Lower leg skin (tissue), 4 donors: ENCODE data around the gene CLDN16. TPM values are rescaled to one million over a fixed set of nuclear protein-coding genes. Genes with fewer than 3 reads are reported as not detected.

ENCODE experiments used
- DNase-seq, 2 donors: peaks; one replicate each; pipeline ENCODE4 v3.0.0-alpha.2; 2019; ENCODE audit warnings: low spot score in 2 of 2
- H3K4me3 ChIP-seq: fragments of 200-600 bp; sonication (generic); 2 replicates; pipeline ENCODE4 v1.5.1; 2017; ENCODE audit warnings: mild to moderate bottlenecking, low read depth; ENCODE audit not compliant: poor library complexity, severe bottlenecking
- CTCF ChIP-seq, 3 donors: fragments of 450-650 bp; IDR thresholded peaks; one replicate each; pipeline ENCODE4 v1.5.1; 2016; ENCODE audit warnings: antibody characterized with exemption in 3 of 3, mild to moderate bottlenecking in 3 of 3, moderate library complexity in 2 of 3
- POLR2A ChIP-seq, 2 donors: fragments of 450-650 bp; IDR thresholded peaks; one replicate each; pipeline ENCODE4 v1.6.1; 2016 to 2017; ENCODE audit warnings: antibody characterized with exemption in 2 of 2, mild to moderate bottlenecking in 1 of 2, moderate library complexity in 1 of 2
- WGBS, 2 donors: methylation state at CpG; one replicate each; pipeline ENCODE4 v1.1.5; 2018; 5-methylcytosine and 5-hydroxymethylcytosine counted together
- intact Hi-C: fragments of 100-400 bp; cut with DNase I; formaldehyde crosslinking; loops from one replicate; pipeline ENCODE4 v1.15.0; 2023; ENCODE audit warnings: low total_unique reads
- total RNA-seq, 4 donors: library from RNA; depleted of rRNA; stranded (reverse); fragments of >200 nt; gene quantifications; one replicate each; pipeline ENCODE4 v1.1.0, GENCODE V29; 2016

The CLDN16 gene
- total RNA-seq, 4 donors from 2014 or later = 1.1 to 5.1 (median 2.2) TPM

- no peak within 1 kb of the TSS for H3K4me3 ChIP-seq
- intact Hi-C loops = no loop called here
- no peak for TF ChIP-seq POLR2A (IDR thresholded peaks at IDR 0.05)
- TF ChIP-seq CTCF (IDR thresholded peaks at IDR 0.05) = no peak
- 86 to 97% methylated on average over 1 of the region's 1 CpG for WGBS, 2 donors
- DNase-seq = no peak
These were observed 61.8 kb downstream of the CLDN16 start, which contains the start of gene TMEM207 for GRCh38 chr3:190449801-190450200. Gene TMEM207 (minus strand): TSS chr3:190449901. CDS start chr3:190449809, 92 bp downstream.

- 94 to 95% methylated on average over 2 of the region's 2 CpGs for WGBS, 2 donors
- intact Hi-C loops = no loop called here
- DNase-seq = no peak
- H3K4me3 ChIP-seq = no peak overlapping the region
- TF ChIP-seq POLR2A (IDR thresholded peaks at IDR 0.05) = no peak
- no peak for TF ChIP-seq CTCF (IDR thresholded peaks at IDR 0.05)
These were observed 67.9 kb downstream of the CLDN16 start for GRCh38 chr3:190455828-190456227.

GRCh38 chr3:190456770-190457169 is 68.8 kb downstream of the CLDN16 start:
- TF ChIP-seq POLR2A (IDR thresholded peaks at IDR 0.05) (no peak), CTCF (IDR thresholded peaks at IDR 0.05) (no peak)
- no peak overlapping the region for H3K4me3 ChIP-seq
- WGBS, 2 donors = 82% methylated on average over 1 of the region's 1 CpG
- intact Hi-C loops = no loop called here
- no peak for DNase-seq

- 30% methylated on average over 2 of the region's 2 CpGs for WGBS, 2 donors
- H3K4me3 ChIP-seq = no peak overlapping the region
- intact Hi-C loops = no loop called here
- no peak for DNase-seq
- TF ChIP-seq POLR2A (IDR thresholded peaks at IDR 0.05) (no peak), CTCF (IDR thresholded peaks at IDR 0.05) (no peak)
These were observed 70.1 kb downstream of the CLDN16 start for GRCh38 chr3:190458040-190458439.

Other genes starting within 250 kb of the CLDN16 start
- gene CLDN1, start 65.7 kb upstream of the CLDN16 start, total RNA-seq = 1,000 to 10,000 TPM in 1 of 4 donors, 100 to 1,000 TPM in 3; 452 to 1,148 (median 544) TPM
- not detected for gene TMEM207, start 61.7 kb downstream of the CLDN16 start, total RNA-seq
- 10 to 100 TPM; 18.5 to 37.7 (median 23.9) TPM for gene IL1RAP, start 125.9 kb downstream of the CLDN16 start, total RNA-seq